SH-SY5Y (cell line): Measurements from ENCODE around the gene MED1.

Experiments used
- GATA2 ChIP-seq: IDR thresholded peaks from 2 replicates; pipeline ENCODE4 v1.6.1; 2011; ENCODE audit warnings: mild to moderate bottlenecking, low read depth, low read length
- GATA3 ChIP-seq: IDR thresholded peaks from 2 replicates; pipeline ENCODE4 v1.6.1; 2011; ENCODE audit warnings: low read depth, mild to moderate bottlenecking, low read length, moderate library complexity

MED1 gene

DNA sequence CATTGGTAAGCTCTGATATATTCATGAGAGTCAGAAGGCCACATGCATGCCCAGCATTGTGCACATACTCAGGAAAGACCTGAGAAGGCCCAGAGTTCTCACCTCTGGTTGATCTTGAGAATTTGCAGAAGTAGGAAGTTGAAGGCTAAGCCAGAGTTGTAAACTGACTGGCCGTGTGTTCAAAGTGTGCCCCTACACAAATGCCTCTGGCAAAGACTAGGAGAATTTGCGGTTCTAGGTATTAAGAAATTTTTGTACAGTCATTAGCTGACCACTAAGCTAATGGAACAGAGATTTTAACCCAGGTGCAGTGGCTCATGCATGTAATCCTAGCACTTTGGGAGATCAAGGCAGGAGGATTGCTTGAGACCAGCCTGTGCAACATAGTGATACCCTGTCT lies 74.6 kb downstream of the MED1 start:
- TF ChIP-seq GATA2: no peak
- no peak for TF ChIP-seq GATA3

DNA sequence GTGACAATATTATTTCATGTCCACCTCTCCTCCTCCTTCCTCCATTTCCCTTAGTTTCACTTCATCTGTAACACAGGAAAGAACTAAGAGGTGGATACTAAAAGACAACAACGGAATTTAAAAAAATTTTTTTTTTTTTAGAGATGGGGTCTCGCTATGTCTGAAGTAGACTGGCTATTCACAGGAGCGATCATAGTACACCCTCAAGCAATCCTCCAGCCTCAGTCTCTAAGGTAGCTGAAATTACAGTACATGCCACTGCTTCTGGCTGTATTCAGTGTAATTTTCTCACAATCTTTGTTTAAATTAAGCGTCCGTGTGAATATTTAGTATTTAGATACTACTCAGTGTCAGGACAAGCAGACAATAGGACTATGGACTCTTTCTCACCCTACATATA lies 85.2 kb downstream of the MED1 start:
- no peak for TF ChIP-seq GATA3
- TF ChIP-seq GATA2: no peak

DNA sequence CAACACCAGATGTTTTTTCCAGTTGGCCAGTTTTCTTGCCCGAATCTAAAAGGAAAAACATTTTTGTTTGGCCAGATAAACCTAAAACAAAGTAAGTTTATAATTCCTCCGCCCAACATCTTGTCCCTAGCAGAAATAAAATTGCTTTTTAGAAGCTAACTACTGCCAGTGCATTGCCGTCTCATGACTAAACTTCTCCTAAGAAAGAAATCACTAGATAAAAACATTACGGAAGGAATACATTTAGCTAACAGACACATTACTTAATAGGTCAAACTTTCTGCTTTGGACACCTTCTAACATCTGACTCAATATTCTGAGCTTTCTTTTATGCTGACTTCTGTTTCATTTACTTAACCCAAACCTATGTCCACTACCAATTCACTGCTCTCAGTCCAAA lies 85.8 kb downstream of the MED1 start:
- TF ChIP-seq GATA2: no peak

DNA sequence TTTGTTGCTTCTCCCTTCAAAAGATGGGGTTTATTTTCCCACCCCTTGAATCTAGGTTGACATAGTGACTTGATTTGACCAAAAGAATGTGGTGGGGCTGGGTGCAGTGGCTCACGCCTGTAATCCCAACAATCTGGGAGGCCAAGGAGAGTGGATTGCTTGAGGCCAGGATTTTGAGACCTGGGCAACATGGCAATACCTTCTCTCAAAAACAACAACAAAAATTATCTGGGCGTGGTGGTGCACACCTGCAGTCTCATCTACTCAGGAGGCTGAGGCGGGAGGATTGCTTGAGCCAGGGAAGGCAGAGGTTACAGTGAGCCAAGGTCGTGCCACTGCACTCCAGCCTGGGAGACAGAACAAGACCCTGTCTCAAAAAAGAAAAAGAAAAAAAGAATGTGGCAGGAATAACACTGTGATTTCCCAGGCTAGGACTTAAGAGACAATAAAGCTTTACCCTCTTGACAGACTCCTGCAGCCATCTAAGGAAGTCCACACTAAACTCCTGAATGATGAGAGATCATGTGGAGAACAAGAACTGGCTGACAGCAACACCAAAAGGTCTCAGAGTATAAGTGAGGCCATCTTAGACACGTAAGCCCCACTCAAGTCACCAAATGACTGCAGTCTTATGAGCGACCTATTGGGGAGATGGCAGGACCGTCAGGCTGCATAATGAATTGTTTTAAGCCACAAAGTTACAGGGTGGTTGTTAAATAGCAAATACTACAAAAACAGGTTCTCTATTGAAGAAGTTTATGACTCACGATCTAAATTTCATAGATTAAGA lies 86.6 kb downstream of the MED1 start:
- TF ChIP-seq GATA2 (no peak), GATA3 (no peak)

DNA sequence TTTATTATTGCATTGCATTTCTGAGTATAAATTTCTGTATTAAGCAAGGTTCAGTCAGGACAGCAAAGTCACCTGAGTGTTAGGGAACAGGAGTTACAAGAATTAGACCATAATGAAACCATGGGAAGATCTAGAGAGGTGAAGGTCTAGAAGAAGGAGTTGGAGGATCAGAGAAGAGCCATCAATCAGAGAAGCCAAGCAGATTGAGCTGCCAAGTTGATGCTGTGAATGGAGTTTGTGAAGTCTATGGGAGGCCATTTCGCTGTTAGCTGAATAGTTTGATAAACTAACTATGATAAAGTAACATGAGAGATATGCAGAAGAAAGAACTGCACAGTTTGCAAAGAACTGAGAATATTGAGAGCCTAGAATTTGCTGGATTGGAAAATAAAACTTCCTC lies 90.0 kb downstream of the MED1 start:
- TF ChIP-seq GATA2: no peak
- no peak for TF ChIP-seq GATA3

DNA sequence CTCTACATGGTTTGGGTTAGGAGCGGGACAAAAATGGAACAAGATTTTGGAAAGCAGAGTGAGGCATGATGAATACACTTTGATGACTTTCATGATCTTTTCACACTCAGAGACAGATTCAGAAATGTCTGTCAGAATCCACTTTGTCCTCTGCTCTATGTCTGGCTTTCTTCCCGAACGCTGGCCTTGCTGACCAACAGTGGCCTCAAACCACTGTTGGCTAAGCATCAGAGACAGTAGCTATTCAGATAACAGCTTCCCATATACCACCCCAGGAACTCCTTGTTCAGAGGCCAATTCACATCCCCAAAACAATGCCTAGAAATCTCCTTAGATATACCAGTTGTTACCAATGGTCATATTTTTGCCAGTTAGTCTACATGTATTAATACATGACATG lies 90.5 kb downstream of the MED1 start:
- no peak for TF ChIP-seq GATA3
- TF ChIP-seq GATA2: no peak

DNA sequence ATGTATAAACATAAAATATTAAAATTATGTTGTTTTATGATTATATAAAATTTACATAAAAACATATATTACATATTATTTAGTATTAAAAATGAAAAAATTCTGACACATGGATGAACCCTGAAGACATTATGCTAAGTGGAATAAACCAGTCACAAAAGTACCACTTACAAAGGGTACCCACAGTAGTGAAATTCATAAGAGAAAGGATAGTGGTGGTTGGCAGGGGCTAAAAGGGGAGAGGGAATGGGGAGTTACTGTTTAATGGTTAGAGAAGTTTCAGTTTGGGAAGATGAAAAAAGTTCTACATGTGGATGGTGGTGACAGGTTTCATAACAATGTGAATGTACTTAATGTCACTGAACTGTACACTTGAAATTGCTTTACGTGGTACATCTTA lies 91.1 kb downstream of the MED1 start:
- TF ChIP-seq GATA3 (no peak), GATA2 (no peak)

DNA sequence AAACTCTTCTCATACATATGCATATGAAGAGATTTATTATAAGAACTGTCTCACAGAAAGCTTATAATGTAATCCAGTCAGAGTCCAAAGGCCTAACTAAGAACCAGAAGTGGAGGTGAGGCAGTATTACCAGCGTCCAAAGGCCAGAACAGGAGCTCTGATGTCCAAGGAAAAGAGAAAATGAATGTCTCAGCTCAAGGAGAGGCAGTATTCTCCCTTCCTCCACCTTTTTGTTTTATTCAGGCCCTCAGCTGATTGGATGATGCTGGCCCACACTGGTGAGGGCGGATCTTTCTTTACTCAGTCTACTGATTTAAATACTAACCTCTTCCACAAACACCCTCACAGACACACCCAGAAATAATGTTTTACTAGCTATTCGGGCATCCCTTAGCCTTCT lies 93.1 kb downstream of the MED1 start:
- TF ChIP-seq GATA2 (no peak), GATA3 (no peak)

DNA sequence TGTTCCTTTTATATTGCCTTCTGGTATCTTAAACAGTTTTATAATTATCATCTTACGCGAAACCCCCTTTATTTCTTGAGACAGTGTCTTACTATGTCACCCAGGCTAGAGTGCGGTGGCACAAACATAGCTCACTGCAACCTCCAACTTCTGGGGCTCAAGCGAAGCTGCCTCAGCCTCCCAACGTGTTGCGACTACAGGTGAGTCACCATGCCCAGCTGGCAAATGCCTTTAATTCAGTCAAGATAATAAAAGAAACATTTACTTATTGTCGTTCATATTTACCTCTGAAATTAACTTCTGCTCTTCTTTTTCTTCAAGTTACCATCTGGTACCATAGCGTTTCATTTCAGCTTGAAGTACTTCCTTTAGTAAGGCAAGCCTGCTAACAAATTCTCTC lies 93.6 kb downstream of the MED1 start:
- TF ChIP-seq GATA2 (no peak), GATA3 (no peak)
